Measurements from ENCODE around the gene PARD3.

DNA sequence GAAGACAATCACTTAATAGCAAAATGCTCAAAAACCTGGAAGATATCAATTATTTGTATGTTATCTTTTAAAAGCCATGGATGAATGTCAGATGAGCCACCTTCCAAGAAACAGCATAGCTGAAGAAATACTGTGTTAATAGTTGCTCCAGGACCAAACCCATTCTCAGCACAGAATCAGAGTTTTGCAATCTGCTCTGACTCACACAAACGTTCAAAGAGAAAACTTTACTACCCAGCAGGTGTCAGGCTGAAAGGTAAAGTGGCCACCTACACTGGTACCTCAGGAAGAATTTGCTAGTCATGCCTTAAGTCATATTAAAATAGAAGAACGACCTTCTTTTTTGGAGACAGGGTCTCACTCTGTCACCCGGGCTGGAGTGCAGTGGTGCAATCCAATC is 526.5 kb downstream of the PARD3 start:
- TF ChIP-seq CTCF (IDR thresholded peaks at IDR 0.05; ENCODE audit: poor library complexity), result peak; percentile 4
- TF ChIP-seq EZH2 (IDR thresholded peaks at IDR 0.05; ENCODE audit: borderline replicate concordance), result no peak
